Karpas-422 (cell line): ENCODE data around the gene MYO7A. TPM values are rescaled to one million over a fixed set of nuclear protein-coding genes. Genes with fewer than 3 reads are reported as not detected.
A peak's percentile ranks its signal among the peaks of the same experiment; 100 is the strongest.

Experiments
- DNase-seq: peaks from one replicate; pipeline ENCODE4 v3.0.0-alpha.2; 2015
- H2AFZ ChIP-seq: fragments of 200-600 bp; sonication (generic); 2 replicates; pipeline ENCODE4 v1.6.1; 2014; ENCODE audit warnings: antibody characterized with exemption, low read length, mixed read lengths
- H3K27ac ChIP-seq: fragments of 200-600 bp; sonication (generic); 2 replicates; pipeline ENCODE4 v1.5.1; 2014; ENCODE audit warnings: mild to moderate bottlenecking, low read length, moderate library complexity
- H3K27me3 ChIP-seq: fragments of 200-600 bp; sonication (generic); 2 replicates; pipeline ENCODE4 v1.6.1; 2014; ENCODE audit warnings: low read length, mixed read lengths
- H3K36me3 ChIP-seq: fragments of 200-600 bp; sonication (generic); 2 replicates; pipeline ENCODE4 v1.6.1; 2014; ENCODE audit warnings: low read length, mixed read lengths; ENCODE audit not compliant: insufficient read depth
- H3K4me1 ChIP-seq: fragments of 200-600 bp; sonication (generic); 2 replicates; pipeline ENCODE4 v1.6.1; 2014; ENCODE audit warnings: mild to moderate bottlenecking, low read length, mixed read lengths
- H3K4me2 ChIP-seq: fragments of 200-600 bp; sonication (generic); 2 replicates; pipeline ENCODE4 v1.6.1; 2014; ENCODE audit warnings: low read length, low read depth, mild to moderate bottlenecking; ENCODE audit not compliant: poor library complexity, severe bottlenecking
- H3K4me3 ChIP-seq: fragments of 200-600 bp; sonication (generic); 2 replicates; pipeline ENCODE4 v1.5.1; 2014; ENCODE audit warnings: mild to moderate bottlenecking, antibody characterized with exemption, low read length, mixed read lengths
- H3K79me2 ChIP-seq: fragments of 200-600 bp; sonication (generic); 2 replicates; pipeline ENCODE4 v1.6.1; 2014; ENCODE audit warnings: mild to moderate bottlenecking, low read length, mixed read lengths
- H3K9ac ChIP-seq: fragments of 200-600 bp; sonication (generic); 2 replicates; pipeline ENCODE4 v1.6.0; 2014; ENCODE audit warnings: low read length
- H3K9me2 ChIP-seq: fragments of 200-600 bp; sonication (generic), shearing (Covaris generic); replicated peaks from 2 replicates; pipeline ENCODE4 v1.6.0; 2014; ENCODE audit warnings: mild to moderate bottlenecking, low read length, moderate library complexity; ENCODE audit not compliant: insufficient read depth
- H3K9me3 ChIP-seq: fragments of 300-700, 200-600 bp; sonication (generic); 2 replicates; pipeline ENCODE4 v1.6.1; 2014; ENCODE audit warnings: low read length, mixed read lengths
- H4K20me1 ChIP-seq: fragments of 200-600 bp; sonication (generic); 2 replicates; pipeline ENCODE4 v1.6.1; 2014; ENCODE audit warnings: mild to moderate bottlenecking, antibody characterized with exemption, low read length, low read depth; ENCODE audit not compliant: insufficient read depth
- total RNA-seq: library from RNA; depleted of rRNA; stranded (reverse); fragments of >200 nt; shearing (Covaris generic); gene quantifications from 2 replicates; pipeline ENCODE4 v1.2.3, GENCODE V29; 2014; ENCODE audit warnings: low replicate concordance

The MYO7A gene
- total RNA-seq, 1 experiment from 2014 or later = not detected

DNA sequence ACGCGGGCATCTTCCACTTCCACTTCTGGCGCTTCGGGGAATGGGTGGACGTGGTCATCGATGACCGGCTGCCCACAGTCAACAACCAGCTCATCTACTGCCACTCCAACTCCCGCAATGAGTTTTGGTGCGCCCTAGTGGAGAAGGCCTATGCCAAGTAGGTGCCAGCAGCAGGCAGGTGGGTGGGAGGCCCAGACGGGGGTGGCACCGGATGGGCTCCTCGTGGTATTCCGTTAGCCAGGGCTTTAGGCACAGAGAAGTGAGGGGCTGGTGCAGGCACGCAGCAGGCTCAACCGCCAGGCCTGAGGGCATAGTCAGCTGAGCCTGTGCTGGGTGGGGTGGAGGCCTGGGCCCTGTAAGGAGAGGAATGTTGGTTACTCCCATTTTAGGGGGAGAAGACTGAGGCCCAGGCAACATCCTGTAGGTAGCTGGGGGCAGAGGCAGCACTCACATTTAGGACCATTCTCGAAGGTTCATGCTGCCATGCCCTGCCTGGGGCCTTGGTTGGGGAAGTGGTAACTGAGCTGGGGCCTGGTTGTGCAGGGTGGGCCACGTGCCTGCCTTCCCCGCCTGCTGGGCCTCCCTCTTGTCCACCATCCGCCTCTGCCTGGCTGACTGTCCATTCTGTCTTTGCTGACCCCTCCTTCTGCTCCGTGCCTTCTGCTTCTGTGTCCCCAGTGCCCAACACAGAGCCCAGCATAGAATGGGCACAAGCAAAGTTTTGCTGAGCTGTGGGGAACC is 15.2 kb upstream of the MYO7A start:
- Histone ChIP-seq H4K20me1 (no peaks in the 10 kb centered on the region; the same call in 1 of the 2 replicates), H3K9me3 (no peaks in the 10 kb centered on the region), H3K79me2 (no peaks in the 10 kb centered on the region), H3K4me2 (no peak overlapping the region), H3K36me3 (no peaks in the 10 kb centered on the region), H3K27ac (no peak overlapping the region), H3K9me2 (no peaks in the 10 kb centered on the region), H2AFZ (no peak overlapping the region), H3K4me1 (peaks cover 37% of the 10 kb centered on the region), H3K27me3 (no peaks in the 10 kb centered on the region; the same call in 1 of the 2 replicates), H3K4me3 (no peak overlapping the region), H3K9ac (no peak overlapping the region)
- no peak for DNase-seq

DNA sequence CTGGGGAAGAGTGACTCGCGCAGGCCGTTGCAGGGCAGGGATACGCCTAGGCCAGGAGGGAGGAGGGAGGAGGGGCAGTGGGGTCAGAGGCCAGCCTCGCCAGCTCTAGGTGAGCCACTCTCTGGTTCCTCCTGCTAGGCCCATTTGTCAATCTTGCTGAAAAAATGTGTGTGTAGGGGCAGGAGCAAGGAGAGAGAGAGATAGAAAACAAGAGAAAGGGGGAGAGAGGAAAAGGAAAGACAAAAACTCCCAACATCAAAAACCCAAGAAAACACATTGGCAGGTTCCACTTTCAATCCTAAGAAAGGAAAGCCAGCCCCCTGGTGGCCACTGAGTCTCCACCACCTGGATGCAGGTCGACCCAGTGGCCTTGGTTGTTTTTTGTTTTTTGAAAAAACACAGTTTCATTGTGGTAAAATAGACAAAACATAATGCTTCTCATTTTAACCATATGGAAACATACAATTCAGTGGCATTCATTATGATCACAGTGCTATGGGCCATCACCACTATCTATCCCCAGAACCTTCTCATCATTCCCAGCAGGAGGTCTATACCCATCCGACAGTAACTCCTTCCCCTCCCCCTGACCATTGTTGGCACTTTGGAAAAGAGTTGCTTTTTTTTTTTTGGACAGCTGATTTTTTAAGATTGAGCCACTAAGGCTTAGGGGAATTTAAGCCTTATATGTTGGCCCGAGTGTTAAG is 14.5 kb upstream of the MYO7A start:
- H3K4me2 ChIP-seq = no peak overlapping the region
- no peaks in the 10 kb centered on the region for H3K79me2 ChIP-seq
- H3K9me3 ChIP-seq = no peaks in the 10 kb centered on the region
- H3K9ac ChIP-seq = no peak overlapping the region
- no peaks in the 10 kb centered on the region for H3K9me2 ChIP-seq
- no peak overlapping the region for H3K27ac ChIP-seq
- H2AFZ ChIP-seq = no peak overlapping the region
- DNase-seq = peak; percentile 70
- H4K20me1 ChIP-seq = no peaks in the 10 kb centered on the region; the same call in 1 of the 2 replicates
- H3K36me3 ChIP-seq = no peaks in the 10 kb centered on the region
- no peak overlapping the region for H3K4me3 ChIP-seq
- no peaks in the 10 kb centered on the region; the same call in 1 of the 2 replicates for H3K27me3 ChIP-seq
- peaks cover 29% of the 10 kb centered on the region for H3K4me1 ChIP-seq

DNA sequence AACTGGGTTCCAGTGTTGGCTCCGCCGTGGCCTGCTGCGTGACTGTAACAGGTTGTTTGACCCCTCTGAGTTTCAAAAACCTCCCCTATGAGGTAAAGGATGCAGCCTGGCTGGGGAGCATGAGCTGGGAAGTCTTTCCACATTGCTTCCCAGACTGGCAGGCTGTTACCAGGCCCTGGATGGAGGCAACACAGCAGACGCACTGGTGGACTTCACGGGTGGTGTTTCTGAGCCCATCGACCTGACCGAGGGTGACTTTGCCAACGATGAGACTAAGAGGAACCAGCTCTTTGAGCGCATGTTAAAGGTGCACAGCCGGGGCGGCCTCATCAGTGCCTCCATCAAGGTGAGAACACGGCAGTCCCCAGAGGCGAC is 14.0 kb upstream of the MYO7A start:
- Histone ChIP-seq H3K4me3 (no peak overlapping the region), H3K27ac (no peak overlapping the region), H2AFZ (no peak overlapping the region), H3K9ac (no peak overlapping the region), H3K4me1 (peaks cover 24% of the 10 kb centered on the region), H4K20me1 (no peaks in the 10 kb centered on the region; the same call in 1 of the 2 replicates), H3K4me2 (no peak overlapping the region), H3K36me3 (no peaks in the 10 kb centered on the region), H3K79me2 (no peaks in the 10 kb centered on the region), H3K9me3 (no peaks in the 10 kb centered on the region), H3K9me2 (no peaks in the 10 kb centered on the region), H3K27me3 (no peaks in the 10 kb centered on the region; the same call in 1 of the 2 replicates)
- no peak for DNase-seq

- Histone ChIP-seq H3K27me3 (no peaks in the 10 kb centered on the region; the same call in 1 of the 2 replicates), H3K27ac (no peak overlapping the region), H3K9me3 (no peaks in the 10 kb centered on the region), H3K36me3 (no peaks in the 10 kb centered on the region), H3K9ac (no peak overlapping the region), H3K4me2 (no peak overlapping the region), H3K79me2 (no peaks in the 10 kb centered on the region), H3K9me2 (no peaks in the 10 kb centered on the region), H2AFZ (no peak overlapping the region), H3K4me3 (no peak overlapping the region), H3K4me1 (peaks cover 13% of the 10 kb centered on the region), H4K20me1 (no peaks in the 10 kb centered on the region; the same call in 1 of the 2 replicates)
- DNase-seq = peak; percentile 61
These were observed 12.8 kb upstream of the MYO7A start for GRCh38 chr11:77115181-77115611.

GRCh38 chr11:77115956-77116355 is 12.1 kb upstream of the MYO7A start:
- Histone ChIP-seq H3K27ac (no peak overlapping the region), H3K9me2 (no peaks in the 10 kb centered on the region), H3K79me2 (no peaks in the 10 kb centered on the region), H3K9me3 (no peaks in the 10 kb centered on the region), H3K27me3 (no peaks in the 10 kb centered on the region; the same call in 1 of the 2 replicates), H3K9ac (no peak overlapping the region), H3K36me3 (no peaks in the 10 kb centered on the region), H3K4me3 (no peak overlapping the region), H3K4me1 (peaks cover 5% of the 10 kb centered on the region), H3K4me2 (no peak overlapping the region), H4K20me1 (no peaks in the 10 kb centered on the region; the same call in 1 of the 2 replicates), H2AFZ (no peak overlapping the region)
- no peak for DNase-seq

DNA sequence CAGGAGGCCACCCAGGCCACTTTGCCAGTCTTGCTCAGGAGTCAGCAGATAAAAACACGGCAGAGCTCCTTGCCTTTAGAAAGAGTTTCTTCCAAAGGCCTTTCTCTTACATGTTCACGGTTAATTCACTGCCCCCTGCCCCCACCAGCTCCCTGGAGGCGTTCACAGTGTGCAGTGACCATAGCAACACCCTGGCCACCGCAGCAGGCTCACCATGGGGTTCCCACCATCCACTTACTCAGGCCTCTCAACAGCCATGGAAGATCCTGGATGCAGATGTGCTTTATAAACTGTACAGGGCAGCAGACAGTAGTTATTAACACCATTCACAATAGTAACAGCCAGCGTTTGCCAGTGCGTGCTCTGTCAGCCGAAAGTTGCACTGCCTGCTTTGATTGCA is 10.6 kb upstream of the MYO7A start:
- DNase-seq = no peak
- Histone ChIP-seq H3K9me2 (no peaks in the 10 kb centered on the region), H3K36me3 (no peaks in the 10 kb centered on the region), H2AFZ (no peak overlapping the region), H3K4me2 (no peak overlapping the region), H3K4me3 (no peak overlapping the region), H3K27ac (no peak overlapping the region), H3K9ac (no peak overlapping the region), H3K79me2 (no peaks in the 10 kb centered on the region), H3K27me3 (no peaks in the 10 kb centered on the region), H4K20me1 (no peaks in the 10 kb centered on the region; the same call in 1 of the 2 replicates), H3K9me3 (no peaks in the 10 kb centered on the region), H3K4me1 (no peaks in the 10 kb centered on the region)

- DNase-seq = no peak
- no peak overlapping the region for H3K9ac ChIP-seq
- H3K4me3 ChIP-seq = no peak overlapping the region
- no peaks in the 10 kb centered on the region for H3K4me1 ChIP-seq
- H3K79me2 ChIP-seq = no peaks in the 10 kb centered on the region
- H3K9me2 ChIP-seq = no peaks in the 10 kb centered on the region
- no peak overlapping the region for H3K4me2 ChIP-seq
- H2AFZ ChIP-seq = no peak overlapping the region
- no peaks in the 10 kb centered on the region for H3K27me3 ChIP-seq
- no peak overlapping the region for H3K27ac ChIP-seq
- H4K20me1 ChIP-seq = no peaks in the 10 kb centered on the region; the same call in 1 of the 2 replicates
- H3K9me3 ChIP-seq = no peaks in the 10 kb centered on the region
- no peaks in the 10 kb centered on the region for H3K36me3 ChIP-seq
These were observed 10.0 kb upstream of the MYO7A start for GRCh38 chr11:77118086-77118485.

DNA sequence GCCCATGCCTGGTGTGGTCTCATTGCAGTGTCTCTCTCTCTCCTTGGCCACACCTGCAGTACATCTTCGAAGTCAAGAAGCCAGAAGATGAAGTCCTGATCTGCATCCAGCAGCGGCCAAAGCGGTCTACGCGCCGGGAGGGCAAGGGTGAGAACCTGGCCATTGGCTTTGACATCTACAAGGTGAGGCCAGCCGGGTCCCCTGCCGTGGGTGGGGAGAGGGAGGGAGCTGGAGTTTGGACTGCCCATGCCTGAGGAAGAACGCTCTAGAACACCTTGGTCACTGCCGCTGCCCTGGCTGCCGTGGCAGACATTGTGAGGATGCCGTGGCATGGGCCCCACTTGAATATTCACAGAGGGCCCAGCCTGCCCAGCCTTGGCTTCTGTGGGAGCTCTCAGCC is 9.1 kb upstream of the MYO7A start:
- H3K36me3 ChIP-seq = no peaks in the 10 kb centered on the region
- no peak overlapping the region for H3K4me3 ChIP-seq
- no peaks in the 10 kb centered on the region; the same call in 1 of the 2 replicates for H4K20me1 ChIP-seq
- H2AFZ ChIP-seq = no peak overlapping the region
- H3K4me1 ChIP-seq = no peaks in the 10 kb centered on the region
- no peak for DNase-seq
- no peaks in the 10 kb centered on the region for H3K9me2 ChIP-seq
- H3K4me2 ChIP-seq = no peak overlapping the region
- H3K9ac ChIP-seq = no peak overlapping the region
- no peaks in the 10 kb centered on the region for H3K27me3 ChIP-seq
- H3K79me2 ChIP-seq = no peaks in the 10 kb centered on the region
- no peak overlapping the region for H3K27ac ChIP-seq
- H3K9me3 ChIP-seq = no peaks in the 10 kb centered on the region
